Ectodermal cell (in vitro differentiated cells): Measurements from ENCODE around the gene UMOD.

ENCODE experiments used
- H3K27ac ChIP-seq: 2 replicates; pipeline ENCODE4 v1.7.0; 2013; ENCODE audit warnings: mild to moderate bottlenecking, low read depth, low read length; ENCODE audit not compliant: insufficient read depth, poor library complexity, severe bottlenecking
- H3K27me3 ChIP-seq: 2 replicates; pipeline ENCODE4 v1.7.0; 2013; ENCODE audit warnings: mild to moderate bottlenecking, low read length; ENCODE audit not compliant: insufficient read depth, control insufficient read depth, poor library complexity, severe bottlenecking
- H3K36me3 ChIP-seq: one replicate; pipeline ENCODE4 v1.7.0; 2013; ENCODE audit warnings: low read length; ENCODE audit not compliant: control insufficient read depth, insufficient read depth
- H3K4me1 ChIP-seq: one replicate; pipeline ENCODE4 v1.7.0; 2013; ENCODE audit warnings: low read length; ENCODE audit not compliant: control insufficient read depth, insufficient read depth
- H3K4me3 ChIP-seq: 2 replicates; pipeline ENCODE4 v1.7.0; 2013; ENCODE audit warnings: low read depth, low read length, control low read depth; ENCODE audit not compliant: insufficient read depth
- H3K9me3 ChIP-seq: 2 replicates; pipeline ENCODE4 v1.7.0; 2013; ENCODE audit warnings: mild to moderate bottlenecking, low read length, moderate library complexity; ENCODE audit not compliant: control insufficient read depth
- WGBS, 2 experiments: methylation state at CpG; one replicate each; pipeline ENCODE4 v1.1.7; 2013; ENCODE audit warnings: missing lambda C conversion rate in 2 of 2; 5-methylcytosine and 5-hydroxymethylcytosine counted together

UMOD gene

GRCh38 chr16:20336955-20337354 is 15.6 kb downstream of the UMOD start:
- Histone ChIP-seq H3K36me3 (no peaks in the 10 kb centered on the region), H3K27ac (no peak overlapping the region), H3K9me3 (no peaks in the 10 kb centered on the region), H3K4me3 (no peak overlapping the region), H3K4me1 (no peaks in the 10 kb centered on the region), H3K27me3 (no peaks in the 10 kb centered on the region)
- 79 to 81% methylated on average over 1 to 2 of the region's 2 CpGs for WGBS, 2 experiments

DNA sequence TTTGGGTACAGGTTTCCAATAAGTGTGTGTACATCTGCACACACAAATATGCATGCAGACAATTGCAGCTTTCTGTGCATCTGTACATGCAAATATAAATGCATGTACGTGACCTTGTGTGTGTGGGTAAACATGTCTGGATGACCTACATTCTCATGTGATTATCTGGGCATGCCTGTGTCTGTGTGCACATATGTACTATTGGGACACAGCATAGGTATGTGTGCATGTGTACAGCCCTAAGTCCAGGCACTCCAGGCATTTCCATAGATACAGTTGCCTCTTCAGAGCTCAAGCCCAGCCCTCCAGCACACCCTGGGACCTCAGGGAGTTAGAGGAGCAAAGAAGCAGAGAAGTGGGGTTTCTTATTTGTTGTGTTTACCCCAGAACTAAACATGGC is 18.1 kb downstream of the UMOD start:
- Histone ChIP-seq H3K27ac (no peak overlapping the region), H3K27me3 (no peaks in the 10 kb centered on the region), H3K4me3 (no peak overlapping the region), H3K4me1 (no peaks in the 10 kb centered on the region), H3K36me3 (no peaks in the 10 kb centered on the region), H3K9me3 (no peaks in the 10 kb centered on the region)
- 95 to 100% methylated on average over 1 of the region's 1 CpG for WGBS, 2 experiments

GRCh38 chr16:20333120-20333519 is 19.4 kb downstream of the UMOD start:
- WGBS, 2 experiments: 75 to 76% methylated on average over 5 of the region's 5 CpGs
- H3K27me3 ChIP-seq: no peaks in the 10 kb centered on the region

GRCh38 chr16:20332411-20332810 is 20.1 kb downstream of the UMOD start:
- H3K4me1 ChIP-seq: no peaks in the 10 kb centered on the region
- H3K4me3 ChIP-seq: no peak overlapping the region
- H3K27me3 ChIP-seq: no peaks in the 10 kb centered on the region
- H3K36me3 ChIP-seq: no peaks in the 10 kb centered on the region
- H3K27ac ChIP-seq: no peak overlapping the region
- H3K9me3 ChIP-seq: no peaks in the 10 kb centered on the region
- 93 to 95% methylated on average over 8 of the region's 8 CpGs for WGBS, 2 experiments

More at GRCh38 chr16:20333120-20333519, 19.4 kb downstream of the UMOD start:
- Histone ChIP-seq H3K4me1 (no peaks in the 10 kb centered on the region), H3K9me3 (no peaks in the 10 kb centered on the region), H3K4me3 (no peak overlapping the region), H3K36me3 (no peaks in the 10 kb centered on the region), H3K27ac (no peak overlapping the region)

DNA sequence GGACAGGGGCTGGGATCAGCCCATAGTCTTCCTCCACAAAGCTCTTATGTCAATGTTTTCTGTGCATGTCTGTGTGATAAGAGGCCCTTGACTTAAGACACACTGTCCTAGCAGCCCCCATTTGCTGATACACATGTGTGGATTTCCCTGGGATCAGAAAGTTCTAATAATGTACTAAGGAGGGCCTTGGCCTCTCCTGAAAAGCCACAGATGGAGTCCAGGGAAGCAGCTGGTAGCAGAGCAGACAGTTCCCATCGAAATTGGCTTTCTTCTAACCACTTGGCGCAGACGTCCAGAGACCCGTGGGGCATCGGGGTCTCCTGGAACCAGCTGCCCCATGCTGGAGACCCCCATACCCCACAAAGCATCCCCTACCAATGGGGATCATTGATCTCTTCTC is 20.9 kb downstream of the UMOD start:
- Histone ChIP-seq H3K36me3 (no peaks in the 10 kb centered on the region), H3K4me3 (no peak overlapping the region), H3K4me1 (no peaks in the 10 kb centered on the region), H3K27ac (no peak overlapping the region), H3K9me3 (no peaks in the 10 kb centered on the region), H3K27me3 (no peaks in the 10 kb centered on the region)
- WGBS, 2 experiments: 91 to 95% methylated on average over 5 of the region's 5 CpGs

DNA sequence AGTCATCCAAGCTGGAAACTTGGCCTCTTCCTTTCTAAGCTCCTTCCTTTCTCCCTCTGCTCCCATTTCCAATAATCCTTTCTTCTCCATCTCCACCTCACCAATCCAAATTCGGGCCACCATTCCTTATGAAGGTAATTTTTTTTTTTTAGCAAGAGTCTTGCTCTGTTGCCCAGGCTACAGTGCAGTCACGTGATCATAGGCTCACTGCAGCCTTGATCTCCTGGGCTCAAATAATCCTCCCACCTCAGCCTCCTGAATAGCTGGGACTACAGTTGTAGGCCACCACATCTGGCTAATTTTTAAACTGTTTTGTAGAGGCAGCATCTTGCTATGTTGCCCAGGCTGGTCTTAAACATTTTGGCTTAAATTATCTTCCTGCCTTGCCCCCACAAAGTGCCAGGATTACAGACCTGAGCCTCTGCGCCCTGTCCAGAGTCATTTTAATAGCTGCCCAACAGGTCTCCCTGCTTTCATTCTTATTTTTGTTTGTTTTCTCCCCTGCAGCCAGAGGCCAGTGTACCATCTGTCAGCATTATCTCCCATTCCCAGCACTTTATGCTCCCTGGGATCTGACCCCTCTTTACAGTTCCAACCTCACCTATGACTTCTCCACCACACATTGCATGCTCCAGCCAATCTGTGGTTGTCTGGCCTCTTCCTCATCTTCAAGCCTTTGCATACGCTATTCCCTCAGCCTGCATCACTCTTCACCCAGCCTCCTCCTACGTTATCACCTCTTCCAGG is 22.9 kb downstream of the UMOD start:
- WGBS, 2 experiments: 88 to 91% methylated on average over 5 of the region's 5 CpGs

DNA sequence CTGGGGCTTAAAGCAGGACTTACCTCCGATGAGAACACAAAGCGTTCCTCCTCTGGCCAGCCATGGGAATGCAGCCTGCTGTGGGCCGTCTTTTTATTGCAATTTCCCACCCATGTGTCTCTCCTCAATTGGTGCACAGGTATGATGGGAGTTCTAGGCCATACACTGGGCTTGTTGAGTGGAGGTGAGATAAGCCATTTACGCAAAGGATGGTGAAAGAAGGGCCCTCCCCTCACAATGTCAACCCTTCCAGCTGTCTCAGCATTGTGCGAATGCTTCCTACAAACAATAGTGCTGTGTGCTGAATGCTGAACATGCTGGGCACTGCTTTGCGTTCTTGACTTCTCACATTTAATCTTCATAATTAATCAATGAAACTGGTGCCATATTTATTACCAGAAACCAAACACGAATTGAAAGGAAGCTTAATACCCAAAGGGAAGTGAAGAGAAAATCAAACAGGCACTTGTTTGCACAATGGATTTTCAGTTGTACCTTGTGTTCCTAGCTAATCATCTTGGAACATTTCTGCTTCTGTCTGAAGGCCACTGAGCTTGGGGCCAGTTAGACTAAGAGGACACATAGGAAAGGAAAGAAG is 25.0 kb downstream of the UMOD start, which contains the start of gene GP2:
TSS of gene GP2 (minus strand) at position 70 of the 598 bp plus-strand sequence. CDS start 1,082 bp downstream, outside the sequence.
- no peaks in the 10 kb centered on the region for H3K36me3 ChIP-seq
- no peaks in the 10 kb centered on the region for H3K9me3 ChIP-seq
- H3K27me3 ChIP-seq: no peaks in the 10 kb centered on the region
- no peak within 1 kb of the TSS for H3K4me3 ChIP-seq
- no peaks in the 10 kb centered on the region for H3K4me1 ChIP-seq
- WGBS, 2 experiments: 88% methylated on average over 7 of the region's 7 CpGs
- H3K27ac ChIP-seq: no peak within 1 kb of the TSS

More for the DNA sequence above, 22.9 kb downstream of the UMOD start:
- Histone ChIP-seq H3K27ac (no peak overlapping the region), H3K36me3 (no peaks in the 10 kb centered on the region), H3K9me3 (no peaks in the 10 kb centered on the region), H3K27me3 (no peaks in the 10 kb centered on the region), H3K4me3 (no peak overlapping the region), H3K4me1 (no peaks in the 10 kb centered on the region)

- H3K4me3 ChIP-seq: no peak overlapping the region
- no peaks in the 10 kb centered on the region for H3K9me3 ChIP-seq
- no peaks in the 10 kb centered on the region for H3K36me3 ChIP-seq
- no peaks in the 10 kb centered on the region for H3K4me1 ChIP-seq
- no peak overlapping the region for H3K27ac ChIP-seq
- H3K27me3 ChIP-seq: no peaks in the 10 kb centered on the region
- WGBS, 2 experiments: 92 to 94% methylated on average over 3 of the region's 3 CpGs
Measured at GRCh38 chr16:20326321-20326720, 26.2 kb downstream of the UMOD start.

GRCh38 chr16:20325005-20325404 is 27.5 kb downstream of the UMOD start:
- no peaks in the 10 kb centered on the region for H3K4me1 ChIP-seq
- H3K9me3 ChIP-seq: no peaks in the 10 kb centered on the region
- no peaks in the 10 kb centered on the region for H3K36me3 ChIP-seq
- H3K27ac ChIP-seq: no peak overlapping the region
- H3K4me3 ChIP-seq: no peak overlapping the region
- no peaks in the 10 kb centered on the region for H3K27me3 ChIP-seq
- WGBS, 2 experiments: 73 to 82% methylated on average over 3 of the region's 3 CpGs

DNA sequence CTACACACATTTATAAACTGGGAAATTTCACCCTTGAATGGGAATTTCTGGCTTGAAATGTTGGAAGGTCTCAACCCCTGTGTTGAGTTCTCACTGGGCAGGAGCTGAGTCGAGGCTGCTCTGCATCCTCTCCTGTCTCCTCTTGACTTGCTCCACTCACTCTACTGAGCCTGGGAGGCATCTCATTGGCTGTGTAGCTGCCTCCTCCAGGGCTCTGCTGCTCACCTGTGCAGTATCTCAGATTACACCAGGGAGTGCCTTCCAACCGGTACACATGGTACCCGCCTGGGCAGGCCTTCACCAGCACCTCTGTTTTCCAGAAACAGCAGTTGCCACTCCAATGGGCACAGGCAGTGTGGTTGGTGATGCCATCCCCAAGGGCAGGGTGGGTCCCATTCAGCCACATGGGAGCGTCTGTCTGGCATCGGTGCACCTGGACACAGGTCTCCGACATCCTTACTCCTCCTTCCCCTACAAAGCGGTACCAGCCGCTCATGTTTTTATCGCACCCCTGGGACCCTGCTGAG is 28.9 kb downstream of the UMOD start:
- H3K27me3 ChIP-seq: no peaks in the 10 kb centered on the region

More for the DNA sequence above, 28.9 kb downstream of the UMOD start:
- Histone ChIP-seq H3K36me3 (no peaks in the 10 kb centered on the region), H3K4me3 (no peak overlapping the region), H3K27ac (no peak overlapping the region), H3K4me1 (no peaks in the 10 kb centered on the region), H3K9me3 (no peaks in the 10 kb centered on the region)
- 86 to 87% methylated on average over 9 of the region's 9 CpGs for WGBS, 2 experiments
